HG03469 (cell line): Measurements from ENCODE around the gene INVS.
"Not testable (repeated sequence)": the region's sequence is repeated elsewhere in the genome, so short reads cannot be mapped to it uniquely, and the experiment has no call there.

ENCODE experiments used
- ATAC-seq: cut with Tn5 transposase; IDR thresholded peaks from one replicate; pipeline ENCODE4 v1.9.1; 2021; ENCODE audit warnings: mild to moderate bottlenecking, moderate library complexity, moderate number of reproducible peaks; ENCODE audit not compliant: unreplicated experiment

Gene INVS

DNA sequence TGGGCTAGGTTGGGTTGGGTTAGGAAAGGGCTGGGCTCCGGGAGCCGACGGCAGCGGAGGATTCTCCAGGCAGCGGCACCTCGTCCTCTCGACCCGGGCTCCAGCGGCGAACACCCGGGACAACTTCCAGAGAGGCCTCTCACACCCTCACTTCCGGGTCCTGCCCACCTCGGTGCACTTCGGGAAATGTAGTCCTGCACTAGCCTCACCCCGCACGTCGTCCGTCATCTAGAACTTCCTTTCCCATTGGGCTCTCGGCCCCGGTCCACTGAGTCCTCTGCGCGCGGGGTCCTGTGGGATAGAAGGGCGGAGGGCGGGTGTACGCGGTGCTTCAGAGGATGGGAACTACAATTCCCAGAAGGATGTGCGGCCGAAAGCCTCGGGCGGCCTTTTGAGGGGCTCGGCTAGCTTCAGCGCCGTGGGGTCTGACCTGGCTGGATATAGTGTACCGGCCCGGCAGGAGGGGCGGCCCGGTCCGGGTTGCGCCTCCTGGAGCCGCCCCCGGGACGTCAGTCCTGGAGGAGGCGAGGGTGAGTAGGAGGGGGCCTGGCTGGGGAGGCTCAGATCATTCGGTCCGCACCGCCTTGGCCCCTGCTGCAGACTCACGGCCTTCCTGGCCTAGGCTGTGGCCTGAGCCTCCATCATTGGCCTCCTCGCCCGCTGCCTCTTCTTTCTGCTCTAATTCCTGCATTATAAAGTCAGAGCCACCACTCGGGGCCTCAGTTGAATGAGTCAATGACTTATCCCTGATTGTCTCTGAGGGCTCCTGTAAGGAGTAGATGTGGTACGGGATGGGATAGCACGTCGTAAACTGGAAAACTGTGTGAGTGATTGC is at the start of gene INVS, which contains the start of gene ERP44:
INVS (plus strand) TSS at position 357 of the 835 bp plus-strand sequence. CDS start 5,279 bp downstream, outside the sequence.
ERP44 (minus strand) TSS at position 114 of the 835 bp plus-strand sequence. CDS start 160 bp downstream, outside the sequence.
- ATAC-seq: peak; percentile 89

DNA sequence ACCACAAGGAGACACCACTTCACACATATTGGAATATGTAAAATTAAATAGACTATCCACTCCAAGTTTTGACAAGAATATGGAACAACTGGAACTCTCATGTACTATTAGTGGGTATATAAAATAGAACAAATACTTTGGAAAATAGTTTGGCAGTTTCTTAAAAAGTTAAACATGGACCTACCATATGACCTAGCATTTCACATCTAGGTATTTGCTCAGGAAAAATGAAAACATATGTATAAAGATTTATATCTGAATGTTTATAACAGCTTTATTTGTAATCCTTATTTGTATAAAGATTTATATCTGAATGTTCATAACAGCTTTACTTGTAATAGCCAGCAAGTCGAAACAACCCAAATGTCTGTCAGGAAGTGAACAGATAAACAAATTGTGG is 49.5 kb upstream of the INVS start:
- ATAC-seq: no peak

DNA sequence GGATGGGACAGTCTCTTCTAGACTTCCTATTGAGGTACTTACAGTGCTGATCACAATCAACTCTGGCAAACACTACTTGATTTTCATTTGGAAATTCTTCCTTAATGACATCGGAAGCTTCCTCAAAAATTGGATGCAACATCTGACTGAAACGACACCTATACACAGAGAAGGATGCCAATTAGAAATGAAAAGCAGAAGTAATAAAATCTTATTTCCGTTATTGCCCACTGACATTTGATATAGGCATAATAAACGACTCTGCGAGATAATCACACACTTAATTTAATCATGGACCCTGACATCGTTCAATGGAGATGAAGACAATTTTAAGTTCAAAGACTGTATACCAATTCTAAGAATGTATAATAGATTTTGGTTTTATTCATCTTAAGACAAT is 46.7 kb upstream of the INVS start:
- no peak for ATAC-seq

- no peak for ATAC-seq
Measured at GRCh38 chr9:100056561-100056960, 42.5 kb upstream of the INVS start.

DNA sequence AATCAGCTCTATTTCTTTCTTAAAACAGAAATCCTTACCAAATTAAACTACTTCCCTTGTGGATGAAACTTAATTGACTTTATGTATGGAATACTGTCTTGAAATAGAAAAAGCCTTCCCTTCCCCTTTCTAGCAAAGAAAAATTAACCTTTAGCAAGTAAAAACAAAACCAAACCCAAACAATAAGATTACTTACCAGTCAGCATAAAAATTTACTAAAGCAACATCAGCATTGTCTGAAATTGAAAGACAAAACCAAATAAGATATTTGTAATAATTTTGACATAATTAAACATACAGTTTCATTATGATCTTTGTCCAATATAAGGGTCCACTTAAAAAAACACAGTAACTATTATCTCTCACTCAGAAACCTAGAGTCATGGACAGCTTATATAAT is 41.4 kb upstream of the INVS start:
- ATAC-seq: no peak

DNA sequence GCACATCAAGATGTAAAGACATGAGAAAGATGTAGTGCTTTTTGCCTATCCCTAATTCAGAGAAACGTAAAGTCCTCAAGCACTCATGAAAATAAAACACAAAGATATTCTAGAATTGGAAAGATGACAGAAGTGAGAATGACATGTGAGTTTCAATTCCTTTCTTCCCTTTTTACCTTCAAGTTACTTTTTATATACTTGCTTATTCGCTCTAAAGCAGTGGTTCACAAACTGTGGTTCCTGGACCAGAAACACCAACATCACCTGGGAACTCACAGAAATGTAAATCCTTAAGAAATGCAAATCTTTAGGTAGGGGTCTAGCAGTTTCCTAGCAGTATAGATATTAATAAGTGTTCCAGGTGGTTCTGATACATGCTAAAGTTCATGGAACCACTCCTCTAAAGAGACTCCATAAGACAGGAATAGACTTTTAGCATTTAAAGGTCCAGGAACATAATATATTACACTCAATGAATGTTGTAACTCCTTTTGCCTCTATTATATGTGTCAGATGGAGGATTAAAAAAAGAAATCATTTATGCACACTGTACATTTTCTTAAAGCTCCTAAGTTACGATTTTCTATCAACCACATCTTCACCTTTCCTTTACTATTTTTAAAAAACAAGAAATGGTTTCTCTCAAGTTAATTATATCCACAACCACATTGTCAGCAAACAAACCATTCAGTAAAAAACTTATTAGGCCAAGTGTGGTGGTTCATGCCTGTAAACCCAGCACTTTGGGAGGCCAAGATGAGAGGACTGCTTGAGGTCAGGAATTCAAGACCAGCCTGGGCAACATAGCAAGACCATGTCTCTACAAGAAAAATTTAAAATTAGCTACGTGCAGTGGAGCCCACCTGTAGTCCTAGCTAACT is 40.1 kb upstream of the INVS start:
- ATAC-seq: peak; percentile 69

GRCh38 chr9:100062683-100063082 is 36.4 kb upstream of the INVS start:
- not testable (repeated sequence) for ATAC-seq

DNA sequence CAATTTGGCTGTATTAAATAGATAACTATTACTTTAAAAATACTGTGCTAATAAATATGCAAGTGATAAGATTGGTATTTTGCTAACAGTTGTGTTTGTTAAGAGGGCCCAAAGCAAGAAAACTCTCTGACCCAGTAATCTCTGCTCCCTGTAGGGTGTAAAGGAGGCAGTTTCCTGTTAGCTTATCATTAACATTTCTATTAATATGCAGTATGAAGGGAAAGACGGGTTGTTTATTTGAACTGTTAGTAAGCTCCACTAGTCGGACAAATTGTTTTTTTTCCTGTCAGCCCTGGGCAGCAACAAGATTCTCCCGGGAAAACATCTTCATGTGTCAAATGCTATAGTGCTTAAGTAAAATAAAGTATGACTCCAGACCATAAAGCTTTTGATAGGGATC is 35.9 kb upstream of the INVS start:
- ATAC-seq: no peak

DNA sequence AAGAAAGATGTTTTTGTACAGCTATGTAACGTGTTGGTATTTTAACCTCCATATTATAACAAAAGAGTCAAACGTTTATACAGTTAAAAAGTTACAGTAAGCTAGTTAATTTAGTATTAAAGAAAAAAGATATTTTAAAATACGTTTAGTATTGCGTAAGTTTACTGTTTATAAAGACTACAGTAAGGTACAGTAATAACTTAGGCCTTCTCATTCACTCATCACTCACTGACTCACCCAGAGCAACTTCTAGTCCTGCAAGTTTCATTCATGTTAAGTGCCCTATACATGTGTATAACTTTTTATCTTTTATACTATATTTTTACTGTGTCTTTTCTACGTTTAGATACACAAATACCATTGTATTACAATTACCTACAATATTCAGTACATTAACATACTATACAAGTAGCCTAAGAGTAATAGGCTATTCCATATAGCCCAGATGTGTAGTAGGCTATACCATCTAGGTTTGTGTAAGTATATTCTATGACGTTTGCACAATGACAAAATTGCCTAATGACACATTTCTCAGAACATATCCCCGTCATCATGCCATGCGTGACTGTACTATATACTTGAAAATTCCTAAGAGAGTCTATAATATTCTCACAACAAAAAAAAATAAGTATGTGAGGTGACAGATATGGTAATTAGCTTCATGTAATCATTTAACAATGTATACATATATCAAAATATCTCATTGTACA is 34.0 kb upstream of the INVS start:
- ATAC-seq: no peak

DNA sequence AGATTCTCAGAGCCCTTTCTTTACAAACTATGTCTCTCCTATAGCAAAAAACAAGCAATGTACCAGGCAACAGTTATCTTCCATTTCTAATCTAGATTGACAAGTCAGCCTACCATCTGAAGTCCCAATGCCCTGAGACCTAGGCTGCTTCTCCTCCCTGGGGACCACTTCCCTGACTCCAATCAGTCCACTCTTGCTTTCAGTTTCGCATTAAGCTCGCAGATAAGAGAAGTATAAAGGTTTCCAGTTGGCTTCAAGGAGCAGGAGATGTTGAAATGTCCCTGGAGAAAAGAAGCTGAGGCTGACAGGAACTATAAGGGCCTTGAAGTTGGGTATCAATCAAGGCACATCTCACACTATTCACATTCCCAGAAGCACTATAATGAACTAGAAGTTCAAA is 32.5 kb upstream of the INVS start:
- peak; percentile 63 for ATAC-seq

DNA sequence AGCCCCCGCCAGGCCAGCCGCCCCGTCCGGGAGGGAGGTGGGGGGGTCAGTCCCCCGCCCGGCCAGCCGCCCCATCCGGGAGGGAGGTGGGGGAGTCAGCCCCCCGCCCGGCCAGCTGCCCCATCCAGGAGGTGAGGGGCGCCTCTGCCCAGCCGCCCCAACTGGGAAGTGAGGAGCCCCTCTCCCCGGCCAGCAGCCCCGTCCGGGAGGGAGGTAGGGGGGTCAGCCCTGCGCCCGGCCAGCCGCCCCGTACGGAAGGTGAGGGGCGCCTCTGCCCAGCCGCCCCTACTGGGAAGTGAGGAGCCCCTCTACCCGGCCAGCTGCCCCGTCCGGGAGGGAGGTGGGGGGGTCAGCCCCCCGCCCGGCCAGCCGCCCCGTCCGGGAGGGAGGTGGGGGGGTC is 31.1 kb upstream of the INVS start:
- ATAC-seq: not testable (repeated sequence)

DNA sequence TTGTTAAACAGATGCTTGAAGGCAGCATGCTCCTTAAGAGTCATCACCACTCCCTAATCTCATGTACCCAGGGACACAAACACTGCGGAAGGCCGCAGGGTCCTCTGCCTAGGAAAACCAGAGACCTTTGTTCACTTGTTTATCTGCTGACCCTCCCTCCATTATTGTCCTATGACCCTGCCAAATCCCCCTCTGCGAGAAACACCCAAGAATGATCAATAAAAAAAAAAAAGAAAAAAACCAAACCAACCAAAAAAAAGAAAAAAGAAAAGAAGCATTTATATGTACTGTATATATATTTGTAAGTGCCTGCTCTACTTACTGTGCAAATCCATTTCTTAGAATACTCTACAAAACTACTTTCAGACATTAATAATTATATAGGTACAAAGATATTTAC is 30.0 kb upstream of the INVS start:
- ATAC-seq: not testable (repeated sequence)

GRCh38 chr9:100070104-100071041 is 28.7 kb upstream of the INVS start:
- no peak for ATAC-seq

DNA sequence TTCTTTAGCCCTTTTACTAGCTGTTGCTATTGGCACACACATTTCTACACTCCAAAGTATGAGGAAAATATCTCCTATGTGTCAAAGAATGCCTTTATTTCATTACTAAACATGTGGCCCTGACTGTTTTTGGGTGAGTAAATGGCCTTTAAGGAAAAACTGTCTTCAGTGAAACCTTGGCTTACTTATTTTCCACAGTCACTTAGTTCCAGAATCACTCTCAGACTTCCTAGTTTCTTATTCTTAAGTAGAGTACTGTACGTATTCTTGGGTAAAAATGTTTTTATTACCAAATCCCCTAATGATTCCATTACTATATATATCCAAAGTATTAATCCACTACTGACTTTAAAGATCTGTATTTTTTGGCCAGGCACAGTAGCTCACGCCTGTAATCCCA is 27.8 kb upstream of the INVS start:
- no peak for ATAC-seq

GRCh38 chr9:100072805-100073204 is 26.2 kb upstream of the INVS start:
- ATAC-seq: no peak

GRCh38 chr9:100074093-100074492 is 24.9 kb upstream of the INVS start:
- ATAC-seq: no peak

DNA sequence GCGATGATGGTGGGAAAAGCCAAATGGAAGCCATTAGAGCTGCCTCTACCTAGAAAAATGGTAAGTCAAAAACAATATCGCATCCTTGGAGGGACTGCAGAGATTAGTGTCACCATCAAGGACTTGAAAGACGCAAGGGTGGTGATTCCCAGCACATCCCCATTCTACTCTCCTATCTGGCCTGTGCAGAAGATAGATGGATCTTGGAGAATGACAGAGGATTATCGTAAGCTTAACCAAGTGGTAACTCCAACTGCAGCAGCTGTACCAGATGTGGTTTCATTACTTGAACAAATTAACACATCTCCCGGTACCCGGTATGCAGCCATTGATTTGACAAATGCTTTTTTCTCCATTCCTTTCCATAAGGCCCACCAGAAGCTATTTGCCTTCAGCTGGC is 24.1 kb upstream of the INVS start:
- no peak for ATAC-seq

- ATAC-seq: not testable (repeated sequence)
Measured at GRCh38 chr9:100076256-100076655, 22.8 kb upstream of the INVS start.

DNA sequence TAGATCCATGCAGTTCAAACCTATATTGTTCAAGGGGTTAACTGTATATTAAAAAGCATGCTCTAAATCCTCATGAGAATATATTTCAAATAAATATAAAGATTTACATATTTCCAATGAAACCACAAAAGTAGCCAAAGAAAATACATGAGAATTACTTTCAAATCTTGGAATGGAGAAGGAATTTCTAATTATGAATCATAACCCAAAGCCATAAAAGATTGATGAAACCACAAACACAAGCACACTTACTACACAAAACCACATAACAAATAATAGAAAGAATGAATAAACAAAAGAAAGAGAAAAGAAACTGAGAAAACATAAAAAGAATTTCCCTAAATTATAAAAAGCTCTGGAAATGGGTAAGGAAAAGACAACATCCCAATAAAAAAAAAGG is 16.3 kb upstream of the INVS start:
- ATAC-seq: no peak
